Mucosa of stomach (tissue), 1 donor: ENCODE data around the gene KRT2.

ENCODE experiments used
- H3K27me3 ChIP-seq: one replicate; pipeline ENCODE4 v1.7.0; 2013; ENCODE audit warnings: mild to moderate bottlenecking, low read length; ENCODE audit not compliant: control insufficient read depth, insufficient read depth
- H3K36me3 ChIP-seq: one replicate; pipeline ENCODE4 v1.7.0; 2013; ENCODE audit warnings: low read length; ENCODE audit not compliant: control insufficient read depth, insufficient read depth
- H3K4me1 ChIP-seq: one replicate; pipeline ENCODE4 v1.7.0; 2013; ENCODE audit warnings: mild to moderate bottlenecking, low read length; ENCODE audit not compliant: control insufficient read depth, insufficient read depth
- H3K4me3 ChIP-seq: one replicate; pipeline ENCODE4 v1.7.0; 2013; ENCODE audit warnings: low read length
- H3K9ac ChIP-seq: one replicate; pipeline ENCODE4 v1.7.0; 2013; ENCODE audit warnings: mild to moderate bottlenecking, low read length, moderate library complexity
- H3K9me3 ChIP-seq: one replicate; pipeline ENCODE4 v1.7.0; 2013; ENCODE audit warnings: mild to moderate bottlenecking, low read length, moderate library complexity; ENCODE audit not compliant: control insufficient read depth
- donor health status: Pancreatic carcinoma.

The KRT2 gene

DNA sequence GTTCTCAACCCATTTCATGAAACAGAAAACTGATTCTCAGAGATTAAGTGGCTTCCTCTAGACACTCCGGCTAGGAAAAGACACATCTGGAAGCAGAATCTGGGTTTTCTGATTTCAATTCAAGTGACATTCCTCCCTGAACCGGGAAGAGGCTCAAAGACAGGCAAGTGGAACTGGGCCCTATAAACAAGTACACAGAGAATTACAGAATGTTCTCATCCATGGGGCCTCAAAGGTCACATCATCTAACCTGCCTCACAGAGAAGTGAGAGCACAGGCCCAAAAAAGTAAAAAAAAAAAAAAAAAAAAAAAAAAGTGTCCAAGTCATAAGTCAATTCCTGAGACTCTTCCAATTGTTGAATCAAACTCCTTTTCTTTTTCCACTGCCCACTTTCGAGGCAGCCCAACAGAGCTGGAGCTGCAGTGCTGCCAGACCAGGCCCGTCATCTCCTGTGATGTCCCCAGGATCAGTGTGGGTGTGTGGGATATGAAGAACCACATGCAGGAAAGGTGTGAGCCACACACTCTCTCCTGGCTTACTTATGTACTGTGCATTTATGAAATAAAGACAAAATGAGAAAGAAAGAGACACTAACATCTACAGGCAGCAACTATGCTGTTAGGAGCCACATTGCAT, 31.0 kb upstream of the KRT2 start:
- H3K9me3 ChIP-seq, result no peaks in the 10 kb centered on the region
- H3K4me1 ChIP-seq, result peaks cover 6% of the 10 kb centered on the region
- peaks cover 2% of the 10 kb centered on the region for H3K27me3 ChIP-seq
- no peak overlapping the region for H3K4me3 ChIP-seq
- H3K9ac ChIP-seq, result no peak overlapping the region
- no peaks in the 10 kb centered on the region for H3K36me3 ChIP-seq

DNA sequence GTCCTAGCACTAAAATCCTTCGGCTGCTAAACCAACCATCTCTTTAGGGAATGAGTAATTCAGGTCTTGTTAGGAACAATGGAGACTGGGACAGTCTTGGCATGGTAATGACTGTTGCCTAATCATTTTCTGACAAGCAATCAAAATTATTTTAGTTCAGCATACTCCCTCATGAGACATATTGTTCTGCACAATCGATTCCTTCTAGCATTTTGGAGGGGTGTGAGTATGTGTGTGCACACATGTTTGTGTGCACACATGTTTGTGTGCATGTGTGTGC, 30.3 kb upstream of the KRT2 start:
- H3K9ac ChIP-seq, result no peak overlapping the region
- H3K4me3 ChIP-seq, result no peak overlapping the region
- peaks cover under 1% of the 10 kb centered on the region for H3K4me1 ChIP-seq
- no peaks in the 10 kb centered on the region for H3K36me3 ChIP-seq
- H3K27me3 ChIP-seq, result no peaks in the 10 kb centered on the region
- no peaks in the 10 kb centered on the region for H3K9me3 ChIP-seq

DNA sequence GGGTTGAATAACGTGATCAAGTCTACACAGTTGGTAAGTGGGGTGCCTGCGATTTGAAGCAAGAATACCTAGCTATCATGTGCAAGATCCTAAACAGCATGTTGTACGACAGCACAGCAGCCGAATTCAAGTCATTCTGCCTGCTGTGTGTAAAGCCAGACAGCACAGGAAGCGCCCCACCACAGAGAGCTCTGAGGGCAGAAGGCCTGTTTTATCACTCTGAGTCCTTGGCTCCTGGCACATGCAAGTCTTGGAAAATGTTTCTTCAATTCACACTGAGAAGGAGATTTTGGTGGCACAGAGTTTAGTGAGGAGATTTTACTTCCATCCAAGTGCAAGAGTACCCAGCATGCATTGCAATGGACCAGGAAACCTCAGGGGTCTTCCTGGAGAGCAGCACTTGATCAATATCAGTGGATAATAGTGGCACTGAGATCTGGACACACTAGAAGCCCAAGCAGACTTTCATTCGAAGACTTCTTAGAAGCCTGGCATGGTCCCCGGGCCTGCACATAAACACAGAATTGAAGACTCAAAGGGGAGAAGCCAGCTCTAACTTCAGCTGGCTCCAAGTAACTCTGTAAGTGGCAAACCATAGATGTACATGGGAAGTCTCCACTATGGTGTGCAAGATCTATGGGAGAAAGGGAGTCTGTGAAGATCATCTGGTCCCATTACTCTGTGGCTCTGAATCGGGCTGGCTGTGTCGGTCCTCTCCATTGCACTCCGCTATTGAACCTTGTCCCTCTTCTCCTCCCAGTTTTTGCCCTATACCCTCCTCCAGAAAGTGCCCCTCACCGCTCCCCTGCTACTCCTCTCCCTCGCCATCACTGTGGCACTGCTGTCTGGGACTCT, 29.7 kb upstream of the KRT2 start:
- no peaks in the 10 kb centered on the region for H3K27me3 ChIP-seq
- H3K36me3 ChIP-seq, result no peaks in the 10 kb centered on the region

DNA sequence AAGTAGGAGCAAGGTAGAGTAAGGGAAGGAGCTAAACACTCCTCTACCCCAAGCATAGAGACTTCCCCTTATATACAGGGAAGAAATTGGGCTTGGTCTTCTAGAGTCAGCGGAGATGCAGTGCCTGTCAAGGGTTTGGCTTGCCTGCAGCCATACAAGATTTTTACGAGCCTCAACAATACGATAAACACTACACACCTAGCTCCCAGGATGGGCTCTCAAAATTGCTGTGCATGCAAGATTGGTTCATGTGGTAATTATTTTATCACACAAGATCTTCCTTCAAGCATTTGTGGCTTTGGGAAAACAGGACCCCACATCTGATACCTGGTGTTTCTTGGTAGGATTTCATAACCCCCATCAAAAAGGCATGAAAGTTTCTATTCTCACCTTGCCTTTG, 28.4 kb upstream of the KRT2 start, which contains the start of gene KRT1:
Gene KRT1, minus strand, starts transcription at position 45 of the 400 bp plus-strand sequence. CDS start 59 bp downstream, outside the sequence.
- no peaks in the 10 kb centered on the region for H3K36me3 ChIP-seq
- H3K4me1 ChIP-seq, result no peaks in the 10 kb centered on the region
- H3K9ac ChIP-seq, result no peak within 1 kb of the TSS
- no peaks in the 10 kb centered on the region for H3K9me3 ChIP-seq
- no peaks in the 10 kb centered on the region for H3K27me3 ChIP-seq
- no peak within 1 kb of the TSS for H3K4me3 ChIP-seq

More for the DNA sequence above, 29.7 kb upstream of the KRT2 start:
- no peak overlapping the region for H3K9ac ChIP-seq
- no peak overlapping the region for H3K4me3 ChIP-seq
- no peaks in the 10 kb centered on the region for H3K9me3 ChIP-seq
- no peaks in the 10 kb centered on the region for H3K4me1 ChIP-seq

DNA sequence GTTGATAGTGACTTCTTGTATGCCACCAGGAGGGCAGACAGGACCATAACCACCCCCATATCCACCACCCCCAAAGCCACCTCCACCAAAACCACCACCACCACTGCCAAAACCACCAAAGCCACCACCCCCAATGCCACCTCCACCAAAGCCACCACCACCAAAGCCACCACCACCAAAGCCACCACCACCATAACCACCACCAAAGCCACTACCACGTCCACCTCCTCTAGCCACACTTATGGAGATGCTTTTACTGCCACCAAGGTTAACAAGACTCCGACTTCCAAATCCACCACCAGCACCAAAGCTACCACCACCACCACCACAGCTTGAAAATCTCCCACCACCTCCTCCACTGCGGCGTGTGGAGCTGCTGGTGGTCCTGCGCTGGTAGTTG, 27.9 kb upstream of the KRT2 start:
- Histone ChIP-seq H3K36me3 (no peaks in the 10 kb centered on the region), H3K27me3 (no peaks in the 10 kb centered on the region), H3K4me1 (no peaks in the 10 kb centered on the region), H3K4me3 (no peak overlapping the region), H3K9ac (no peak overlapping the region), H3K9me3 (no peaks in the 10 kb centered on the region)

DNA sequence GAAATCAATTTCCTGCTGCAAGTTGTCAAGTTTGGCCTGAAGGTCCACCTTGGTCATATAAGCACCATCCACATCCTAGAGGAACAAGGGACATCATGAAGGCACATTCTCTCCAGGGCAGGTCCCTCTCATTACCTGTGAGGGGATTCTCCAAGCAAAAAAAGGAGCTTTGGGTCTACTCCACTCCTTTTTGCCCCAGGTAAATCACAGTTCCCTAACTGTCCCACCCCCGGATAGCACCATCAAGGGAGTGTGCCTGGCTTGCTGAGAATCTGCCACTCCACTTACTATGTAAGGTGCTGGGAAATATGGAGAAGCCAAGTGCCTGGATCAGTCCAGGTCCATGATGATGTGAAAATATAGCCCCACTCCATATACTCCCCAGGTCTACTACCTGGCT, 25.7 kb upstream of the KRT2 start:
- no peaks in the 10 kb centered on the region for H3K9me3 ChIP-seq
- no peak overlapping the region for H3K9ac ChIP-seq
- H3K4me3 ChIP-seq, result no peak overlapping the region
- H3K4me1 ChIP-seq, result no peaks in the 10 kb centered on the region
- H3K27me3 ChIP-seq, result no peaks in the 10 kb centered on the region
- no peaks in the 10 kb centered on the region for H3K36me3 ChIP-seq

DNA sequence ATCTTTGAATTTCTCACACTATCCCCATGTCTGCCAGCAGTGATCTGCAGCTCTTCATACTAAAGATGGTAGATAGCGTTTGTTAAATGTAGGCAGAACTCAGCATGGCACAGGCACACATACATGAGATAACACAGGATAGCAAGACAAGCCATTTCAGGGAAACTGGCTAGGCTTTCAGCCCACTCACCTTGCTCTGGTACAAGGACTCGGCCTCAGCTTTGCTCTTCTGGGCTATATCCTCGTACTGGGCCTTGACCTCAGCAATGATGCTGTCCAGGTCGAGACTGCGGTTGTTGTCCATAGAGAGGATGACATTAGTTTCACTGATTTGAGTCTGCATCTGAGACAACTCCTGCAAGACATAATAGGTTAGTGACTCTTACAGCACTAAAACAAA, 25.1 kb upstream of the KRT2 start:
- no peak overlapping the region for H3K9ac ChIP-seq
- H3K36me3 ChIP-seq, result no peaks in the 10 kb centered on the region
- H3K9me3 ChIP-seq, result no peaks in the 10 kb centered on the region
- H3K4me1 ChIP-seq, result no peaks in the 10 kb centered on the region
- H3K27me3 ChIP-seq, result no peaks in the 10 kb centered on the region
- no peak overlapping the region for H3K4me3 ChIP-seq

DNA sequence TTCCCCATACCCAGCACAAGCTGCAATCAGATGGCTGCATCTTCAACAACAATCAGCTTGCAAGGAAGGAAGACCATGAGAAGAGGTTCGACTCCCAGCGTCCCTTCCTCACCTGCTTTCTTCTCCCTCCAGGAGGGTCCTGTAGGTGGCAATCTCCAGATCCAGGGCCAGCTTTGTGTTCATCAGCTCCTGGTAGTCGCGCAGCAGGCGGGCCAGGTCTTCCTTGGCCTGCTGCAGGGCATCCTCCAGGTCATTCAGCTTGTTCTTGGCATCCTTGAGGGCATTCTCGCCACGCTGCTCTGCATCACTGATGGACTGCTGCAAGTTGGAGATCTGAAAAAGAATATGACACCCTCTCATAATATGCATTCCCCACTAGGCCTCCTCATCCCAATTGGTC, 24.2 kb upstream of the KRT2 start:
- Histone ChIP-seq H3K27me3 (no peaks in the 10 kb centered on the region), H3K9me3 (no peaks in the 10 kb centered on the region), H3K4me3 (no peak overlapping the region), H3K36me3 (no peaks in the 10 kb centered on the region), H3K4me1 (no peaks in the 10 kb centered on the region), H3K9ac (no peak overlapping the region)

DNA sequence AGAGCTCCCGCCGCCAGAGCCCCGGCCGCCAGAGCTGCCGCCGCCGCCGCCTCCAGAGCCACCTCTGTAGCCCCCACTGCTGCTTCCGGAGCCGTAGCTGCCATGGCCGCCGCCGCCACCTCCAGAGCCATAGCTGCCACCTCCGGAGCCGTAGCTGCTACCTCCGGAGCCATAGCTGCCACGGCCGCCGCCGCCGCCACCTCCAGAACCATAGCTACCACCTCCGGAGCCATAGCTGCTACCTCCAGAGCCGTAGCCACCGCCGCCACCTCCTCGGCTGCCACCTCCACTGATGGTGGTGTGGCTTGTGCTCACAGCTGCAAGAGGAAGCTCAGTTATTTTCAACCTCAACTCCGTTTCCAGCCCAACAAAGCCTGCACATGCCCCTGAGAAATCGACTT, 23.3 kb upstream of the KRT2 start:
- Histone ChIP-seq H3K9me3 (no peaks in the 10 kb centered on the region), H3K4me3 (no peak overlapping the region), H3K27me3 (no peaks in the 10 kb centered on the region), H3K36me3 (no peaks in the 10 kb centered on the region), H3K4me1 (no peaks in the 10 kb centered on the region), H3K9ac (no peak overlapping the region)

DNA sequence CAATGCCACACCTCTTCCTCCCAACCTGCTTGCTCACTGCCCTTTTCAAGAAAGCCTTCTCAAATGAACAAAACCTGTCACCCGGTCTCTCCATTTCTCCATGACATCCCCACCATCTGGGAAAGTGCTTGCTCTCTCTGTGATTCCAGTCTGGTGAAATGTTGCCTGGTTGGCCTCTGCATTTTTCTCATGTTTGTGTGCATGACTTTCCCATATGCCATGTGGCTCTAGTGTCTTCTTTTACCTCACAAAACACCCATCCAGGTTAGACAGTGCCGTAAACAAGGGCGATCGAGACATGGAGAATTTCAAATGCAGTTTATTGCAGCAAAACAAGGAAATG, 22.4 kb upstream of the KRT2 start:
- Histone ChIP-seq H3K9ac (no peak overlapping the region), H3K27me3 (no peaks in the 10 kb centered on the region), H3K36me3 (no peaks in the 10 kb centered on the region), H3K4me1 (no peaks in the 10 kb centered on the region), H3K4me3 (no peak overlapping the region), H3K9me3 (no peaks in the 10 kb centered on the region)

DNA sequence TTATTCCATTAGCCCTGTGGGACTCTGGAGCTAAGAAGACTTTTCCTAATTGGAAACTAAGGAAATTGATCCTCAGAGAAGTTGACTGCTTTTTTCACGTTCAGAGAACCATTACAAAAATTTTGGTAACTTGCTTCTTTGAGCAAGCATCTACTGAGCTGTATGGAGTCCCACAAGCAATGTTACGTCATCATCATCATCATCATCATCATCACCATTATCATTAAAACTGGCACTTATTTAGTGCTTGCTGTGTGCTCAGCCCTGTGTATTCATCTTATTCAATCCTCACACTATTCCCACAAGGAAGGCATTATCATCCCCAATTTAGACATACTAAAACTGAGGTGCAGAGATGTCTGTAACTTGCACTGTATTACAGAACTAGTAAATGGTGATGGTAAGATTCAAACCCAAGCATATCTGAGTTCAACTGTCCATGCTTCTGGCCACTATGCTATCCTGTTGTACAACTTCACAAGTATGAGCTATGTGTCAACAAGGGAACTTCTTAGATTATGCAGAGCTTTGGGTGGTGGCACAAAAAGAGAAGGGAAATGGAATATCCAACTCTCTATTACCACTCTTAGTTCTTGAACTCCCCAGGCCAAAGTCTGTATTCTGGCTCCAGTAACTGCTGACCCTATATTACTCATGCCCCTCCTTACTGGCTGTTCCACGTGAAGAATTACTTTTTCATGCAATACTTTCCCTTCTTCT, 21.9 kb upstream of the KRT2 start:
- H3K36me3 ChIP-seq, result no peaks in the 10 kb centered on the region
- no peaks in the 10 kb centered on the region for H3K27me3 ChIP-seq

DNA sequence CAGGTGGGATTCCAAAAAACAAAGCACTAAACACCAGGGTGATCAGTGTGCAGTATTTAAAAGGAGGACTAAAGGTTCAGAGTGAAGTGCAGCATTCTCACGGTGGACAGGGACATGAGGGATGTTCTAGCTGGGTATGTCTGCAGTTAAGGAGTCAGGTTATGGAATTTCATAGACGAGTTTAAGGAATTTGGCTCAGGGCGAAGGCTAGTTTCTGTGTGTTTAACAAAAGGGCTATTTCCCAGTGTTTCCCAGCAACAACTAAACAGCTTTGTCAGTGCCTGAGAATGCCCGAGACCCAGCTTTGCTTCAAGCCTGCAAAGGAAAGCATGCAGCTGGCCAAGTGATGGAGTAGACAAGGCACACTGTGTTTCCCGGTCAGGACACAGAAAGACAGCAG, 21.2 kb upstream of the KRT2 start:
- Histone ChIP-seq H3K36me3 (no peaks in the 10 kb centered on the region), H3K4me1 (no peaks in the 10 kb centered on the region), H3K27me3 (no peaks in the 10 kb centered on the region), H3K4me3 (no peak overlapping the region), H3K9ac (no peak overlapping the region), H3K9me3 (no peaks in the 10 kb centered on the region)

More for the DNA sequence above, 21.9 kb upstream of the KRT2 start:
- Histone ChIP-seq H3K4me3 (no peak overlapping the region), H3K9me3 (no peaks in the 10 kb centered on the region), H3K9ac (no peak overlapping the region), H3K4me1 (no peaks in the 10 kb centered on the region)
